HEK293 (cell line): Measurements from ENCODE around the gene TIGIT.
"Not testable (repeated sequence)": the region's sequence is repeated elsewhere in the genome, so short reads cannot be mapped to it uniquely, and the experiment has no call there.

Experiments
- CTCF ChIA-PET: fragments of 350-600 bp; formaldehyde crosslinking; extraction: SDS; loops from one replicate; lab custom pipeline; 2021; ENCODE audit warnings: antibody characterized with exemption; lab: Yijun Ruan, JAX
- POLR2A ChIA-PET: fragments of 300-600 bp; formaldehyde crosslinking; extraction: SDS; loops from one replicate; lab custom pipeline; 2020; ENCODE audit warnings: antibody characterized with exemption, inconsistent platforms; lab: Yijun Ruan, JAX
- H3K27ac ChIP-seq: fragments of 200-500 bp; sonication (Bioruptor generic); 2 replicates; pipeline ENCODE4 v1.5.1; 2014; ENCODE audit warnings: low read depth, low read length, control low read depth, inconsistent platforms; ENCODE audit errors: extremely low read depth
- H3K36me3 ChIP-seq, 2 experiments: fragments of 200-500 bp in 1 of 2; sonication (Bioruptor generic) in 1 of 2; 1 replicate in 1 of 2; 2 replicates in 1 of 2; pipeline ENCODE4 v1.5.1; 2014 to 2017; ENCODE audit warnings: inconsistent platforms in 2 of 2, low read length in 2 of 2; ENCODE audit not compliant: control insufficient read depth in 2 of 2, insufficient read depth in 1 of 2
- H3K4me1 ChIP-seq: fragments of 200-500 bp; sonication (Bioruptor generic); 2 replicates; pipeline ENCODE4 v1.5.1; 2014; ENCODE audit warnings: mild to moderate bottlenecking, low read length, inconsistent platforms; ENCODE audit not compliant: control insufficient read depth, insufficient read depth
- H3K4me3 ChIP-seq: 2 replicates; pipeline ENCODE4 v1.5.1; 2011; ENCODE audit warnings: low read depth, mild to moderate bottlenecking, control low read depth, low read length, moderate library complexity
- H3K9me3 ChIP-seq: fragments of 200-500 bp; sonication (Bioruptor generic); 2 replicates; pipeline ENCODE4 v1.5.1; 2014; ENCODE audit warnings: low read depth, low read length, inconsistent platforms; ENCODE audit not compliant: control insufficient read depth, insufficient read depth
- EGR2 ChIP-seq: fragments of 450-650 bp; formaldehyde crosslinking; IDR thresholded peaks from 2 replicates; pipeline ENCODE4 v1.5.1; 2016; ENCODE audit warnings: low read depth, missing biosample characterization, missing genetic modification characterization
- HOXA7 ChIP-seq: sonication (generic); formaldehyde crosslinking; IDR thresholded peaks from 2 replicates; pipeline ENCODE4 v1.8.1; 2022; ENCODE audit warnings: missing genetic modification reagents, borderline replicate concordance
- KLF16 ChIP-seq: fragments of 450-650 bp; formaldehyde crosslinking; IDR thresholded peaks from 2 replicates; pipeline ENCODE4 v1.5.1; 2017; ENCODE audit warnings: missing biosample characterization, missing genetic modification characterization
- KLF17 ChIP-seq: fragments of 450-650 bp; formaldehyde crosslinking; IDR thresholded peaks from 2 replicates; pipeline ENCODE4 v1.5.1; 2016; ENCODE audit warnings: missing biosample characterization, missing genetic modification characterization
- KLF9 ChIP-seq: fragments of 450-650 bp; formaldehyde crosslinking; IDR thresholded peaks from 2 replicates; pipeline ENCODE4 v1.5.1; 2016; ENCODE audit warnings: missing biosample characterization, missing genetic modification characterization, low read depth
- SALL2 ChIP-seq: fragments of 450-650 bp; formaldehyde crosslinking; IDR thresholded peaks from 2 replicates; pipeline ENCODE4 v1.5.0; 2017; ENCODE audit warnings: missing biosample characterization, mild to moderate bottlenecking, missing genetic modification characterization, borderline replicate concordance
- ZBTB26 ChIP-seq: fragments of 450-650 bp; formaldehyde crosslinking; optimal IDR thresholded peaks from 2 replicates; pipeline ENCODE3; 2016; ENCODE audit warnings: missing biosample characterization, mild to moderate bottlenecking, missing genetic modification characterization
- ZBTB48 ChIP-seq: fragments of 450-650 bp; formaldehyde crosslinking; IDR thresholded peaks from 2 replicates; pipeline ENCODE4 v1.5.1; 2016; ENCODE audit warnings: missing biosample characterization, missing genetic modification characterization
- ZBTB49 ChIP-seq: fragments of 450-650 bp; formaldehyde crosslinking; IDR thresholded peaks from 2 replicates; pipeline ENCODE4 v1.5.1; 2016; ENCODE audit warnings: missing biosample characterization, missing genetic modification characterization, low read depth
- ZEB2 ChIP-seq: fragments of 450-650 bp; formaldehyde crosslinking; IDR thresholded peaks from 2 replicates; pipeline ENCODE4 v1.5.1; 2016; ENCODE audit warnings: missing biosample characterization, missing genetic modification characterization
- ZFP3 ChIP-seq: fragments of 450-650 bp; formaldehyde crosslinking; IDR thresholded peaks from 2 replicates; pipeline ENCODE4 v1.5.1; 2016; ENCODE audit warnings: low read depth, missing biosample characterization, missing genetic modification characterization
- ZFP41 ChIP-seq: fragments of 450-650 bp; formaldehyde crosslinking; IDR thresholded peaks from 2 replicates; pipeline ENCODE4 v1.5.1; 2016; ENCODE audit warnings: missing biosample characterization, missing genetic modification characterization, borderline replicate concordance
- ZNF169 ChIP-seq: fragments of 450-650 bp; formaldehyde crosslinking; IDR thresholded peaks from 2 replicates; pipeline ENCODE4 v1.5.1; 2016; ENCODE audit warnings: missing biosample characterization, missing genetic modification characterization
- ZNF174 ChIP-seq: fragments of 450-650 bp; formaldehyde crosslinking; IDR thresholded peaks from 2 replicates; pipeline ENCODE4 v1.5.0; 2017; ENCODE audit warnings: missing biosample characterization, mild to moderate bottlenecking, missing genetic modification characterization
- ZNF324 ChIP-seq: fragments of 450-650 bp; formaldehyde crosslinking; IDR thresholded peaks from 2 replicates; pipeline ENCODE4 v1.5.1; 2016; ENCODE audit warnings: missing biosample characterization, missing genetic modification characterization
- ZNF335 ChIP-seq: fragments of 450-650 bp; formaldehyde crosslinking; conservative IDR thresholded peaks from 2 replicates; pipeline ENCODE4 v1.5.1; 2016; ENCODE audit warnings: missing biosample characterization, missing genetic modification characterization
- ZNF404 ChIP-seq: fragments of 450-650 bp; formaldehyde crosslinking; IDR thresholded peaks from 2 replicates; pipeline ENCODE4 v1.5.1; 2017; ENCODE audit warnings: missing biosample characterization, missing genetic modification characterization
- ZNF423 ChIP-seq: fragments of 450-650 bp; formaldehyde crosslinking; IDR thresholded peaks from 2 replicates; pipeline ENCODE4 v1.5.1; 2016; ENCODE audit warnings: missing biosample characterization, missing genetic modification characterization
- ZNF544 ChIP-seq: fragments of 450-650 bp; formaldehyde crosslinking; IDR thresholded peaks from 2 replicates; pipeline ENCODE4 v1.5.0; 2017; ENCODE audit warnings: missing biosample characterization, missing genetic modification characterization
- ZNF561 ChIP-seq: fragments of 450-650 bp; IDR thresholded peaks from 2 replicates; pipeline ENCODE4 v1.5.1; 2018; ENCODE audit warnings: missing biosample characterization, missing genetic modification characterization, borderline replicate concordance
- ZNF624 ChIP-seq: fragments of 450-650 bp; formaldehyde crosslinking; IDR thresholded peaks from 2 replicates; pipeline ENCODE4 v1.5.1; 2017; ENCODE audit warnings: missing biosample characterization, missing genetic modification characterization
- ZNF629 ChIP-seq: fragments of 450-650 bp; formaldehyde crosslinking; IDR thresholded peaks from 2 replicates; pipeline ENCODE4 v1.5.1; 2017; ENCODE audit warnings: missing biosample characterization, missing genetic modification characterization
- ZNF670 ChIP-seq: fragments of 450-650 bp; formaldehyde crosslinking; IDR thresholded peaks from 2 replicates; pipeline ENCODE4 v1.5.1; 2016; ENCODE audit warnings: missing biosample characterization, missing genetic modification characterization, low read depth
- ZNF704 ChIP-seq: fragments of 450-650 bp; formaldehyde crosslinking; IDR thresholded peaks from 2 replicates; pipeline ENCODE4 v1.5.1; 2016; ENCODE audit warnings: missing biosample characterization, missing genetic modification characterization
- ZSCAN16 ChIP-seq: fragments of 450-650 bp; formaldehyde crosslinking; IDR thresholded peaks from 2 replicates; pipeline ENCODE4 v1.5.1; 2016; ENCODE audit warnings: missing biosample characterization, missing genetic modification characterization
- ZXDB ChIP-seq: fragments of 450-650 bp; formaldehyde crosslinking; IDR thresholded peaks from 2 replicates; pipeline ENCODE4 v1.5.1; 2016; ENCODE audit warnings: missing biosample characterization, missing genetic modification characterization
- TF ChIP-seq, protein P1 (sequence below): sonication (generic); formaldehyde crosslinking; IDR thresholded peaks from 2 replicates; pipeline ENCODE4 v1.8.1; 2022; ENCODE audit warnings: mild to moderate bottlenecking, moderate library complexity, missing genetic modification reagents

TIGIT gene

GRCh38 chr3:114272271-114272670 is 21.6 kb upstream of the TIGIT start (continued):
- TF ChIP-seq ZBTB49, result no peak
- TF ChIP-seq ZNF624 (tag by site-specific recombination), result no peak
- no peak for TF ChIP-seq ZNF324 (tag by site-specific recombination)
- no peak for TF ChIP-seq ZXDB (tag by site-specific recombination)
- TF ChIP-seq ZBTB26 (tag by site-specific recombination), result no peak
- TF ChIP-seq, protein P1, sequence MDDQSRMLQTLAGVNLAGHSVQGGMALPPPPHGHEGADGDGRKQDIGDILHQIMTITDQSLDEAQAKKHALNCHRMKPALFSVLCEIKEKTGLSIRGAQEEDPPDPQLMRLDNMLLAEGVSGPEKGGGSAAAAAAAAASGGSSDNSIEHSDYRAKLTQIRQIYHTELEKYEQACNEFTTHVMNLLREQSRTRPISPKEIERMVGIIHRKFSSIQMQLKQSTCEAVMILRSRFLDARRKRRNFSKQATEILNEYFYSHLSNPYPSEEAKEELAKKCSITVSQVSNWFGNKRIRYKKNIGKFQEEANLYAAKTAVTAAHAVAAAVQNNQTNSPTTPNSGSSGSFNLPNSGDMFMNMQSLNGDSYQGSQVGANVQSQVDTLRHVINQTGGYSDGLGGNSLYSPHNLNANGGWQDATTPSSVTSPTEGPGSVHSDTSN (CRISPR knock-in tag), result no peak
- TF ChIP-seq ZNF561, result no peak
- no peak for TF ChIP-seq KLF16 (tag by site-specific recombination)

DNA sequence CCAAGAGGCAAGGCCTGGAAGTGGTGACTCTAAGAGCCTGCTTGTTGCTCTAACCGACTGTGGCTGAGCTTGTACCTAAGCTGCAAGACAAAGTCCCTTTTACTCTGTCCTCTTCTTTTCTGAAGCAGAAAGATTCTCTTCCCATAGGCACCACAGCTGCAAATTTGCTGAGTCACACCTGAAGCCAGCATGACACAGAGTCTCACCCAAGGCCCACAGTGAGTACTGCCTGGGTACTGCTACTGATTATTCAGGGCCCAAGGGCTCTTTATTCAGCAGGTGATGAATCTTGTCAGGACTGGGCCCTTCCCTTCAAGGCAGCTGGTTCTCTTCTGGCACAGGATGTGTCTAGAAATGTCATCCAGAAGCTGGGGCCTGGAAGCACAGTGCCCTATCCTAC is 18.9 kb upstream of the TIGIT start:
- H3K4me3 ChIP-seq, result no peak overlapping the region
- H3K9me3 ChIP-seq, result no peaks in the 10 kb centered on the region
- no peaks in the 10 kb centered on the region for H3K4me1 ChIP-seq
- no peak overlapping the region for H3K27ac ChIP-seq
- TF ChIP-seq ZSCAN16 (no peak), ZFP41 (no peak), ZNF174 (no peak)
- POLR2A ChIA-PET, result no interaction called here
- H3K36me3 ChIP-seq, result no peaks in the 10 kb centered on the region
- CTCF ChIA-PET, result no interaction called here

- H3K36me3 ChIP-seq, POLR2A ChIA-PET, H3K27ac ChIP-seq, H3K9me3 ChIP-seq, H3K4me3 ChIP-seq, CTCF ChIA-PET, H3K4me1 ChIP-seq: not testable (repeated sequence)
Observed at GRCh38 chr3:114276856-114277255, 17.0 kb upstream of the TIGIT start.

DNA sequence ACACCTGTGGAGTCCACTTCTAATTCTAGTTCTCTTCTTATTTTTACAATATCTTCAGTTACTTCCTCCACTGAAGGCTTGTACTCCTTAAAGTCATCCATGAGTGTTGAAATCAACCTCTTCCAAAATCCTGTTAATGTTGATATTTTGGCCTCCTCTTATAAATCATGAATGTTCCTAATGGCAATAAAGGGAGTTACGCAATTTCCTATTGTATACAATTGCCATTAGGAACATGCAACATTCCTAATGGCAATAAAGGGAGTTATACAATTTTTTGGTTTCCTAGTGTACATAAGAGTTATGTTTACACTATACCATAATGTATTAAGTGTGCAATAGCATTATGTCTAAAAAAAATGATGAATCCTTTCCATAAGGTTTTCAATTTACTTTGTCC is 9.2 kb upstream of the TIGIT start:
- Histone ChIP-seq H3K36me3 (no peaks in the 10 kb centered on the region), H3K9me3 (no peaks in the 10 kb centered on the region), H3K4me3 (no peak overlapping the region), H3K4me1 (no peaks in the 10 kb centered on the region), H3K27ac (no peak overlapping the region)
- ChIA-PET POLR2A (no interaction called here), CTCF (interaction anchor here (1.1 kb wide), 1 partner anchor 9 kb away, joined by 3 read pairs; the partner anchor contains the start of gene TIGIT)
- TF ChIP-seq KLF9 (tag by site-specific recombination), result no peak
- TF ChIP-seq ZNF704, result no peak
- TF ChIP-seq ZNF335 (tag by site-specific recombination), result no peak
- TF ChIP-seq ZNF404 (tag by site-specific recombination), result no peak
- no peak for TF ChIP-seq ZNF629 (tag by site-specific recombination)
- TF ChIP-seq ZNF561, result no peak
- no peak for TF ChIP-seq ZBTB48 (tag by site-specific recombination)
- no peak for TF ChIP-seq ZNF670 (tag by site-specific recombination)
- no peak for TF ChIP-seq ZNF423
- no peak for TF ChIP-seq ZNF544 (tag by site-specific recombination)
- no peak for TF ChIP-seq KLF17 (tag by site-specific recombination)
- TF ChIP-seq EGR2 (tag by site-specific recombination), result no peak
- TF ChIP-seq HOXA7 (CRISPR knock-in tag), result no peak
- TF ChIP-seq ZFP3 (tag by site-specific recombination), result no peak
- TF ChIP-seq ZEB2, result no peak
- TF ChIP-seq ZNF169 (tag by site-specific recombination), result no peak
- no peak for TF ChIP-seq SALL2 (tag by site-specific recombination)
